Measurements from ENCODE around the gene SACS.
"Not testable (repeated sequence)": the region's sequence is repeated elsewhere in the genome, so short reads cannot be mapped to it uniquely, and the experiment has no call there.

The SACS gene

DNA sequence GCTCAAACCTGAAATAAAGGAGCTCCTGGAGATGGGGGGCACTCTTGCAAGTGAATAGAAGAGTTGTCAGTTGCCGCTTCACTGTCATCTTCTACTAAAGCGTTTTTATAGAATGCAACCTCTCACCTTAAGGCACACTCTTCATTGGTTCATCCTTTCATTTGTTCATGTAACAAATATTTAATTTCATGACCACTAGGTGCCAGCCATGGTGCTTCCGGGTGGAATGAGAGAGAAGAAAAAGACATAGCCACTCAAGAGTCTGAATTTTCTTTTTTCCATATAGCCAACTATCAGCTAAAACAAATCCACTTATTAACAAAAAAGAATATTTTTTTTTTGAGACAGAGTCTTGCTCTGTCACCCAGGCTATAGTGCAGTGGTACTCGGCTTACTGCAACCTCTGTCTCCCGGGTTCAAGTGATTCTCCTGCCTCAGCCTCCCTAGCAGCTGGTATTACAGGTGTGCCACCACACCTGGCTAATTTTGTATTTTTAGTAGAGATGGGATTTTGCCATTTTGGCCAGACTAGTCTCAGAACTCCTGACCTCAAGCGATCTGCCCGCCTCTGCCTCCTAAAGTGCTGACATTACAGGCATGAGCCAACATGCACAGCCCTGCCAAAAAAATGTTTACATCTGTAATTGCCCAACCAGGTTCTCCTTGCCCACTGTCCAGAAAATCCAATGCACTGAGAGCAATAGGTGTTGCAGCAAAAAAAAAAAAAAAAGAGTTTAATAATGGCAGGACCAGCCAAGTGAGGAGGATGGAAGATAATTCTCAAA is 22.1 kb upstream of the SACS start:
- DNase-seq = no peak

DNA sequence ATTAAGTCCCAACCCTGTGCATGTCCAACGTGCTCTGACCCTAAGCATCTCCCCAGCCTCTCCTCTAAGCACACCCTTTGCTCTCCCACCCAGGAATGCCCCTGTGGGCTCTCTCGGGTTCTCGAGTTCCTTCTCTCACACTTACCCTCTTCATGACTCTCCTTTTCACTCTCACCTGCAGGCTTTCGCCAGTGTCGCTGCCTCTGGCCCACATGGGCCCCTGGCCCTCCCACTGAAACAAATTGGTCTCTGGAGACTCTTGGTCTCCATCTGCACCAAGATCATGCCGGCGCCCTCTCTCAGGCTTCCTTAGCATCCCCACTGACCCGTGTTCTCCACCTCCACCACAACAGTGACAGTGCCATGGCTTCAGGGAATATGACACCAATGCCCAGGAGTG is 19.6 kb upstream of the SACS start:
- no peak for DNase-seq

DNA sequence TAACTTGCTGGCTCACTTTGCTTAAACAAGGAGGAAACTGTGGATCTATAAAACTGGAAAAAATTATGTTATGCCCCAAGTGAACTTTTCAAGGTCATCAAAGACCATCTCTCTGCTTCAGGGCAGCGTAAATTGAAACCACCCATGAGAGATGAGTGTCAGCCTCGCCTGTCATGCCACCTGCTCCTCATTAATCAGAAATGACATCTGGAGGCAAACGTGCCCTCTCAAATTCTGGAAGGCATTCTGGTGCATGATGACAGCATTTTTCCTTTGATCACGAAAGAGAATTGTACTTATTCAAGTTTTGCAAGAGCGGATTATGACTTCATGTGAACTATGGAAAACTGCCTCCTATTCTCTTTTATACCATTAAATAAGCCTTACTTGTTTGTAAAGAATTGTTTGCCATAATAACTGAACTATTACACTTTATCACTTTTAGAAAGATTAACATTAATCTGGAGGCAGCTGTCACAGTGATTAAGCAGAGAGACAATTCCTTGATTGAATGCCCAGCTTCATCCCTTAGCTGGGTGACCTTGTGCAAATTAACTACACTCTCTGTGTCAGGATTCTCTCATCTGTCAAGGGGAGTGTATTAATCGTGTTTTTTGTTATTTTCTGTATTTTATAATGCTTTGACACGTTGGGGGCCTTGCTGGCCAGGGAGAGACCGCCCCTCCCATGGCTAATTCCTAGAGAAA is 17.0 kb upstream of the SACS start:
- DNase-seq = peak; percentile 45

DNA sequence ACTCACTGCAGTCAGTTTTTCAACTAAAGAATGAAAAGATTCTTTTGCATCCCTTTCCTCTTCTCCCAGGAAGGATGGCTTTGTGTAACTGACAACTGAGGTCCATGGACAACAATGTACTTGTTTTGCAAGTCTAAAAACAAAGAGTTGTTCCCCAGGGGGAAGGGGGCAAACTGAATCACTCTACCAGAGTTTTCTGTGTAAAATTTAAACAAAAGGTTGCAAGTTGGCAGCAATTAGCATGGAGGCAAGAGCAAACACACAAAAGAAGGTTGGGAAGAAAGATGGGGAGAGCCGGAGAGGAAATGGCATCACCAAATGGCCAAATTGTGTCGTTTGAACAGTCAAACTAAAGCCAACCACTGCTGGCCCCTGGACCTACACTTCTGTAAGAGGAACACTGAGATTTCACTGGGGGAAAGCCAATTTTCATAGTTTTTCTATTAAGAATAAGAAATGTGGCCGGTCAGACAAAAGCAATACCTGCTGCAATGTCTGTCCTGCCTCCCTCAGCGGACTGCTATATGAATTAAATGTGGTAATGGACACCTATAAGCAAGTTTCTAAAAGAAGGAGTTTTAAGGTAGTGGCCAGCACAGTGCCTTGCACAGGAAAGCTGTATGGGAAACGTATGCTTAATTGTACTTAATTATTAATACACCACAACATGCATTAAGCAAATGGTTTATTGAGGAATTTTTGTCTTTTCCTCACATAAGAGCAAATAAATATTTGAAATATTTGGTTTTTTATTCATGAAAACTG is 16.1 kb upstream of the SACS start:
- no peak for DNase-seq

DNA sequence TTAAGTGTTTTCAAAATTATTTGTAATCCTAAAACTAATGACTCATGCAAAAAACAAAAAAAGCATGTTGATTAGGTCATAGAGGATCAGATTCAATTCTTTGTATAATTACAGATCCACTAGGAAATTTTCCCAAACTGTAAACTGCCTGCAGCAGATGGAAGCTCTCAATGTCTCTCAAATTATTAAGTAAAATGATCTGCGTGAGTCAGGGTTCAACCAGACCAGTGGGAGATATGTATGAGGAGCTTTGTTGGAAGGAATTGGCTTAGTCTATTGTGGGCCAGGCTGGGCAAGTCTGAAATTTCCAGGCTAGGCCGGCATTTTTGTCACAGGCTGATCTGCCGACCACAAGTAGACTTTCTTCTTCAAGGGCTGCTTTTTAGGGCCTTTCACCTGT is 14.4 kb upstream of the SACS start:
- no peak for DNase-seq

DNA sequence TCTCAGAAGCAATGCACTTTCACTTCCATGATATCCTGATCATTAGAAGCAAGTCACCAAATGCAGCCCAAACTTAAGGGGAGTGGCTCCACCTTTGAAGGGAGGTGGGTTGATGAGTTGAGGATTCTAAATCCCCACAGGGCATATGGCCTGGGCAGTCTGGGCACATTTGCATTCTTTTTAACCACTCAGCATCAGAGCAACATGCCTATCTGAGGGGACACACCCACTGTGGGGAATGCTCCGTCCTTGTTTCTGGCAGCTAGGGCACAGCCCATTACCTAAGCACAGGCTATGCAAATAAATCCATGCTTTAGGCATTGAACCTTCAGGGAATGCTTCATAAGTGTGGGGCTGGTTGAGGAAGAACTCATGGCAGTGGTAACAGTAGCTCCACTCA is 12.3 kb upstream of the SACS start:
- no peak for DNase-seq

DNA sequence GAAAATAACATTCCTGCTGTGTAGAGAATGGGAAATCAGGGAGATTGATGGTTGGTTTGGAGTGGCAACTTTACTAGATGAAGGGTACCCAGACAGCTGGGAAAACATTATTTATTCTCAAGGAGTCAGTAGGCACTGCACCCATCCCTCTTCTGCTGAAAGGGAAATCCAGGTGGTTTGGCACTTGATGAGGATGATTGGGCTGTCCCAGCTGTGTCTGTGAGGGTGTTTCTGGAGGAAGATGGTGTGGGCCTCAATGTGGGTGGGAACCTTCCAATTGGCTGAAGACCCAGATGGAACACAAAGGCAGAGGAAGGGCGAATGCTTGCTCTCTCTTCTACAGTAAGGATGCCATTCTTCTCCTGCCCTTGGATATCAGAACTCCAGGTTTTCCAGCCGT is 10.4 kb upstream of the SACS start:
- DNase-seq = peak; percentile 29

DNA sequence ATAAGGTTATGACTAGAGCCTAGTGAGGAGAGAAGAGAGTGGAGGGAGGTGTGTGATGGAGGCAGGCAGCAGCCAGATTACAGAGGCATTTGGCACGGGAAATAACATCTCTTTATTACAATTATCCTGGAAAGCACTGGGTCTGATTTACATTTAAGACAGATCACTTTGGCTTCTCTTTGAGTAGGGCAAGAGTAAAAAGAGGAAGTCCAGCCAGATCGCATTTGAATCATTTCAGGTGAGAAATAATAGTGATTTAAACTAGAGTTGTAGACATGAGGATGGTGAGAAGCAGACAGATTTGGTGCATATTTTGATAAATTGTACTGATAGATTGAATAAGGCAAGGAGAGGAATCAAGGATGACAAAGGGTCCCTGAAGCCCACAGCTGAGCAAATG is 9.6 kb upstream of the SACS start:
- no peak for DNase-seq

DNA sequence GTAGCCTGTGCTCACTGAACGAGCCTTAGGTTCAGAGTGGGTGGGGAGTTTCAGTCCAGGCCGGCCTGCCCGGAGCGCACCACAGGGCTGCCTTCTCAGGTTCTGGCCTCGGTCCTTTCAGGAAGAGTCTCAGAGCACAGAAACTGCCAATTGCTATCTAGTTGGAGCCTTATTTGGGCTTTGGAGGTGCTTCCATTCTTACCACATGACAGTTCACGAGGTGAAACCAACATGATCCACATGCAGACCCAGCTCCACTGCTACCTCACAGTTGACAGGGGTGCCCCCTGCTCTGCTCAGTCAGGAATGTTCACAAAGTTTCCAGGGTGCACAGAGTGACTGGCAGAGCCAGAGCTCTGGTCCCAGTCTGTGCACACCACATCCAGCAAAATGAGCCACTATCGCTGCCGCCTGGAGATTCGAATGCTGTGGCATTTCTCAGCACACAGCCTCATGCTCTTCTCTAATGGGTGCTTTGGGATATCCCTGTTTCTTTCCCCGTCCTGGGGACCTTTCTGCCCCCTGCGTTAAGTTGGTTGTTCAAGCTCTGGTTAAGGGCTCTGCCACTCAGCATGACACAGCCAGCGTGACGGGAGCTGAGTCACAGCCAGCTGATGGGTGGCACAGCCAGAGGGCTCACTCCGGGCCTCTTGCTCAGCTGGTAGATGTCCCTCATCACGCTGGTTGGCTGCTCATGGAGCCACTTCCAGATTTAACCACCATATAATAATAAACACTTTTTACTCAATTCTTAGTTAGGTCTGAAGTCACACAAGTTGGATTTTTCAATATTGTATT is 7.5 kb upstream of the SACS start:
- no peak for DNase-seq

DNA sequence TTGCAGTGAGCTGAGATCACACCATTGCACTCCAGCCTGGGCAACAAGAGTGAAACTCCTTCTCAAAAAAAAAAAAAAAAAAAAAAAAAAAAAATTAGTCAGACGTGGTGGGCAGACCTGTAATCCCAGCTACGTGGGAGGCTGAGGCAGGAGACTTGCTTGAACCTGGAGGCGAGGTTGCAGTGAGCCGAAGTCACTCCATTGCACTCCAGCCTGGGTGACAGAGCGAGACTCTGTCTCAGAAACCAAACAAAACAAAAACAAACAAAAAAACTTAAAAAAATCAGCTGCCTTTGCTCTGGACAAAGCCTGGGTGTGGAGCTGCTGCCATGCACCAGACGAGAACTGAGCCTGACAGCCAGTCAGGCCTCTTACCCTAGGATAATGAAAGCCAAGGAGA is 6.8 kb upstream of the SACS start:
- not testable (repeated sequence) for DNase-seq

DNA sequence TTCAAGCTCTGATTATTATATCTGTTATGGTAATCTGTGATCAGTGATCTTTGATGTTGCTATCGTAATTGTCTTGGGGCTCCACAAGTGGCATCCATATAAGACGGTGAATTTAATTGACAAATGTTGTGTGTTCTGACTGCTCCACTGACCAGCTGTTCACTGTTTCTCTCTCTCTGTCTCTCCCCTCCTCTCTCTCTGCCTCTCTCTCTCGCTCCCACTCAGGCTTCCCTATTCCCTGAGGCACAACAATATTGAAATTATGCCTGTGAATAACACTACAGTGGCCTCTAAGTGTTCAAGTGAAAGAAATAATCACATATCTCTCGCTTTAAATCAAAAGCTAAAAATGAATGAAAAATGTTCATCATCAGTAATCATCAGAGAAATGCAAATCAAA is 4.4 kb upstream of the SACS start:
- DNase-seq = no peak

DNA sequence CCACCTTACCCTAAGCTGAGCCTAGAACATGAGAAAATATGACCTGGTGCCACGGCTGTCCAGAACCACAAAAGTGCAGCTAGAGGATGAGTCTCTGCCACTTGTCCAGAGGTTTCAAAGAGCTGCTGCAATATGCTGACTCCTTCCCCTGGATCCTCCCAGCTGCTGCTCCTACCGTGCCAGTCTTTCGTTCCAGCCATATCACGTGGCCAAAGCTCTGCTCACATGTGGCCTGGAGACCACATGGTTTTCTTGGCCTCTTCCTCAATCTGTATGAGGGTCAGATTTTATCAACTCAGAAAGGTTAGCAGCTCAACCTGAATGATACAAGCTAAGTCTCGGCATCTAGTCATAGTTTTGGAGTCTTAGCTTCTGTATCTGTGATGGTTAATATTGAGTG is 3.2 kb upstream of the SACS start:
- no peak for DNase-seq

DNA sequence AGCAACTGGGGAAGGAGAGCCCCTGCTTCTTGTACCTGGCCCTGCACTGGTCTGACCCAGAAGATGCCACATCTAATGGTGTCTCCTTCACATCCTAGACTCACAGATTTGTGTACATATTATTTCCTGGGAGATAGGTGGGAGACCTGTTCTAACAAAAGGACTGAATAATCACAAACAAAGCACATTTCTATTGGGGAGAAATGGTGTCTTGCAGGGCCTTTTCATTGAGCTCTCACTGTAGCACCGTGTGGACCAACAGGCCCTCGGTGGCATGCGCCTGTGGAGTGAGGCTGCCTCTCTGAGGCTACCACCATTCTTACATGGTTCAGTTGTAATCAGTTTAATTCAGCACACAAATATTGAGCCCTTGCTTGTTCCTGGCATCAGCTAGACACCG is 989 bp upstream of the SACS start:
- DNase-seq = no peak

DNA sequence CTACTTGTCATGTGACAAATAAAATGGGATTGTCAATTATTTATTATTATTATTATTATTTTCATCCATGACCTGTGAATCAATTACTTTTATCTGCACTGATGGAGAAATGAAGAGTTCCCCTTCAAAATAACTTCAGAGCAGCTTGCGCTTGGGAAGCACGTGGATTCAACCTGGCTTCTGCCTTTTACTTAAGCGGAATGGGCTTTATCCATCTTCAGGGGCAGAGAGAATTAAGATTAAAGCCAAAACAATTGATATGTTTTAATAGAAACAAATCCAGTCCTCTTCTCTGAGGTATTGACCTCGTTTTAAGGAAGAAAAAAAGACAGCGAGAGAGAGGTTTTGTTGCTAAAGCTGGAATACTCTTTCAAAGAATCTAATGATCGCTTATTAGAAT is 876 bp downstream of the SACS start:
- no peak for DNase-seq

DNA sequence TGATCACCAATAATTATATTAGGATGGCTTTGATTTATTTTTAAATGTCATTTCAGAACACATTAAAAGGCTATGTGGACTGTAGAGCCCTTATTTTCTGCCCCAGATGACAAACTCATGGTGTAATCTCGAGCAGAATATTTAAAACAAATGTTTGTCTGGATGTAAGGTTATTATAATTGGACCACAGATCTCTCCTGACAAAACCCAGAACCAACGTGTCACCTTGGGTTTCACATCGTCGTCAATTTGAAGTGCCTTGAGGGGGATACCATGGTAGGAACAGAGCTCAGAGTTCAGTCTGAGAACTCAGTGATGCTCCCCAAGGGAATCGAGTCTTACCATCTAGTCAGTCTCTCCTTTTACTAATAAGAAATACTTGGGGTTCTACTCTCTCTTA is 2.8 kb downstream of the SACS start:
- no peak for DNase-seq

DNA sequence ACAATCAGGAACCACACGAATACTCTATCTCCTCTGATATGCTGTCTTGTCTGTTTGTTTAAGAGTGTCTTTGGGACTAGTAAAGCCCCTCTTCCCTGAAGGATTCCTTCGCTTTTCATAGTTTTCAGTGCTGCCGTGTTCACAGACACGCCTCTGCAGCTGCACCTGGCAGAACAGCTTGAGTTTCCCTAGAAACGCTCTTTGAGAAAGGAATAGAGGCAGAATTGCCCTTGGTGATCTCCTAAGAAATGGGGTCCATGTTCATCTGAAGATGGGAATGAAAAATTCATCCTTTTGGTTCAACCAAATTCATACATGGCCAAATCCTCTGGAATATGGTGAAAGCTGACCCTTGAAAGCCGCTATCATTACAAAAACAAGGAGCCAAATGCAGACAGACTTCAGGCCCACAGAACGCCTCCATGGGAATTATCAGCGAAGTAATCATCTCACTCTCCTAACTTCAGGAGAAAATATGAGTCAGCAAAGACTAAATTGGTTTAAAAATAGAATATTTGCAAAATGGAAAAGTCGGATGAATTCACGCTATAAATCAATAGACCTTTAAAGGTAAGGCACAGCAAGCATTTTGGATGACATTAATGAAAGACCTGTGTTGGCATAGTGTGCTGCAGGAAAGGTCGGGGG is 5.5 kb downstream of the SACS start:
- no peak for DNase-seq

DNA sequence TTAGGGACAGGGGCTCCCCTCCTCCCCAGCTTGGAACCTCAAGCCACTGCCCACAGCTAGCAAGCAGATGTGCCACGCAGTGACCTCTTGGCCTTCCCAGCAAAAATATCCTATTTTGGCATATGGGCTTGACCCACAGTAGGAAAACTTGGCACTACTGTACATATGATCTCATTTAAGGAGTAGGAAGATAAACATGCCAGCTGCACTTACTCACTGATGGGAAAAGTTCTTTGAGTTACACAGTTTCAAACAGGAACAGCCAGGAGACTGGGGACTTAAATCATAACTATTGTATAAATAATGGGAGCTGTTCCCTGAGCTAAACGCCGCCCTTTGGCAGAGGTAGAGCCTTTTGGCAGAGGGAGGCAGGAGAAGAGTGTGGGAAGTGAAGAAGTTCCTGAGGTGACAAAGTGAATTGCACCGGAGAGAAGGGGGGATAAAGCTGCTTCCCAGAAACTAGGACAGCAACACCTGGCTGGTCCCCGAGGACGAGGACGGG is 6.1 kb downstream of the SACS start:
- no peak for DNase-seq

DNA sequence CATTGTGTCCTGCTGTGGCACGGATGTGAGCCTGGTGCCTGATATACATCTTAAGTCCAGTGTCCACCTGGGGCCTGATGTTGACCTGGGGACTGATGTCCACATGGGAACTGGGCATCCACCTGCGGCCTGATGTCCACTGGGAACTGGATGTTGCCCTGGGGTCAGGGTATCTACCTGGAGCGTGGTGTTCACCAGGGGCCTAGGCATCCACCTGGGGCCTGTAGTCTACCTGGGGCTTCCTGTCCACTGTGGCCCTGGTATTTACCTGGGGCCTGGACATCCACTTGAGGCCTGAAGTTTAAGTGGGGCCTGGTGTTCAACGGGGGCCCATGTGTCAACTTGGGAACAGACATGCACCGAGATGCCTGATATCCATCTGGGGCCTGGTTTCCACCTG is 11.9 kb downstream of the SACS start:
- DNase-seq = no peak

DNA sequence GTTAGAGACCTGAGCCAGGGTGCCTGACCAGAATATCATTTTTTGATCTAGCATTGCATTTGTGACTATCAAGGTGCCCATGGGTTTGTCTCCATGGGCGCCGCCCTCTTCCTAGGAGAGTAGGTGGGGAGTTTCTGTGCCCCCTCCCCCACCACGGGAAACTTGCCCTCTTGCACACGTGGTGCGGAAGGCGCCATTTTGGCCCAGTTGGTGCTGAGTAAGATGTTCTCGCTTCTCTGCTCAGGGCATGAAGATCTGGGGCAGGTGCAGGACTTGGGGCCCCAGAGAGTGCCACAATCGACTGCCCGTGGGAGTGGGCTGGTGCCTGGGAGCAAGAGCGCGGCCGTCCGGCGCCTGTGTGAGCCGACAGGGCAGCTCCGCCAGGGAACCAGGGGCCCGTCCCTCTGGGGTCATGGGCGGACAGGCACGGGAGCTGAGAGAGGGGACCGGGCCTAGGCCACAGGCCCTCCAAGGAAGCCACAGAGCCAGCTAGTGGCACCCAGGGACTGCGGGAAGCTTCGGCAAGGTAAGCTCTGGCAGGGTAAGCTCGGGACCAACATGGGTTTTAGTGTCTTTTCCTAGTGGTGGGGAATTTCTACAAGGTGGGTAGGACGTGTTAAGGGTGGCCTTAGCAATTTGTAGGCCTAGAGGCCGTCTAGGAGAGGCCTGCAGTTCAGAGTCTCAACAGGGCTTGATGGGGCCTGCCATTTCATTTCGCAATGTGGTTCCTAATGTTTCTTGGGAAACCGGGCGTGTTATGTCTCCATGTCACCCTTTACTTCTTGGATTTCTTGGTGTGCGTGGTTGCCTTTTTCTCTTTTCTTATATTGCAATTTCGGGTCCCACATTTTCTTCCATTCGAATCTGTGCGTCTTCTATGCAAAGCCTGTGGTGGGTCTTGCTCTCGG is 14.5 kb downstream of the SACS start:
- DNase-seq = no peak

DNA sequence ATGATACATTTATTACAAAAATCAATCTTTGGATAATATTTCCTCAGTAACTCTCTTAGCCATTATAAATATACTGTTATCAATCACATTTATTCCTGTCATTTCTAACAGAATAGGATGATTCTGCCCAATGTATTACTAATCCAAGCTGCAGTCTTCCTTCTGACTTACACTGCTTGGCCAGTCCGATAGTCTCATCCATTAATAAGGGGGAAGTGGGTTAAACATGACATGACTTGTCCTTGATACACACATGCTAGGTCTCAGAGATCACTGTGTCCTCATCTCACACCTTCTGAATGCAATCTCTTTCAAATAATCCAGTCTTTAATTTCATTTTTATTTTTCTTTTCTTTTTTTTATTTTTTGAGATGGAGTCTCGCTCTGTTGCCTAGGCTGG is 18.8 kb downstream of the SACS start:
- DNase-seq = no peak

DNA sequence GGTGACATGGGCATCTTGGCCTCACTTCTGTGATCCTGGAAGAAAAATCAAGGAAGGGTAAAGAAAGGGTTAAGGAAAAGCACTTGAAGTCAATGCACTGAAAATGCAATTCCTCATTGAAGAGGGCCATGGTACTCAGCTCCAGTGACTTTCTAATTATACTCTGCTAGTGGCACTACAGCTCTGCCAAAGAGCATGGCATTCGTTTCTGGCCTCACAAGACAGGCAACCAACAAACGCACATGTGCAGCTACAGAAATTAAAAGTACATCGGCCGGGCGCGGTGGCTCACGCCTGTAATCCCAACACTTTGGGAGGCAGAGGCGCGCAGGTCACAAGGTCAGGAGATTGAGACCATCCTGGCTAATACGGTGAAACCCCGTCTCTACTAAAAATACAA is 21.8 kb downstream of the SACS start:
- DNase-seq = no peak
